MG63 (cell line): ENCODE data around the gene LCK. TPM values are rescaled to one million over a fixed set of nuclear protein-coding genes. Genes with fewer than 3 reads are reported as not detected.
"Not testable (repeated sequence)": the region's sequence is repeated elsewhere in the genome, so short reads cannot be mapped to it uniquely, and the experiment has no call there.

Experiments used
- DNase-seq: peaks from one replicate; pipeline ENCODE4 v3.0.0-alpha.2; 2020
- H3K27me3 ChIP-seq: fragments of 250-450 bp; sonication (Bioruptor Pico); 2 replicates; pipeline ENCODE4 v1.5.1; 2020; ENCODE audit warnings: mild to moderate bottlenecking, moderate library complexity
- H3K36me3 ChIP-seq: fragments of 250-450 bp; sonication (Bioruptor Pico); 2 replicates; pipeline ENCODE4 v1.5.1; 2020; ENCODE audit warnings: mild to moderate bottlenecking, moderate library complexity
- H3K4me3 ChIP-seq: fragments of 250-450 bp; sonication (Bioruptor Pico); 2 replicates; pipeline ENCODE4 v1.5.1; 2020; ENCODE audit warnings: mild to moderate bottlenecking, moderate library complexity
- H3K9me3 ChIP-seq: fragments of 250-450 bp; sonication (Bioruptor Pico); 2 replicates; pipeline ENCODE4 v1.5.1; 2020; ENCODE audit warnings: mild to moderate bottlenecking, moderate library complexity
- total RNA-seq: library from RNA; depleted of rRNA; stranded (reverse); fragments of >200 nt; shearing (Covaris generic); gene quantifications from 2 replicates; pipeline ENCODE4 v1.2.3, GENCODE V29; 2014; ENCODE audit warnings: low replicate concordance

LCK gene
- total RNA-seq, 1 experiment from 2014 or later = not detected

DNA sequence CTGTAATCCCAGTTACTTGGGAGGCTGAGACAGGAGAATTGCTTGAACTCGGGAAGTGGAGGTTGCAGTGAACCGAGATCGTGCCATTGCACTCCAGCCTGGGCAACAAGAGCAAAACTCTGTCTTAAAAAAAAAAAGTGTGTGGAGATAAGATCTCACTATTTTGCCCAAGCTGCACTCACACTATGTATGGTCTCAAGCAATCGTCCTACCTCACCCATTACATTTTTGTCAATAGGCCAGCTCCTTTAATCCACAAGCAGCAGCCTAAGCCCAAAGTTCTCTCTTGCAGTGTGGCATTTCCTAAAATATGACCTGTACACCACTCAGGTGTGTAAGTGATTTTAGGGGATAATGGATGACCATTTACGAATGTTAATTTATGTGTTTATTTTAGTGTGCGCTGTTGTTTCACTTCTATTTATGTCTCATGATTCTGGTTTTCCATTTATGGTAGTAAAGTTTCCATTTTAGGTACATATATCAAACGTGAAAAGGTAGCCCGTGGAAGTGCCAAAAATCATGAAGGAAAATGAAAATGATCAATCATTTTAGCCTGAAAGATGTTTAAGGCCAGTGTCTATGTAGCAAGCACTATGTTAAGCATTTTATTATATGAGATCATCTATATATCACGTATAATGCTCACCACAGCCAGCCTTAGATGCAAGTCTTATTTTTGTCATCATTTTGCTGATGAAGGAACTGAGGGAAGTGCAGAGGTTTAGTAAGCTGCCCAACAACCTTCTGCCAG, 5.6 kb downstream of the LCK start:
- Histone ChIP-seq H3K9me3 (no peaks in the 10 kb centered on the region), H3K36me3 (no peaks in the 10 kb centered on the region), H3K27me3 (no peaks in the 10 kb centered on the region), H3K4me3 (no peak overlapping the region)
- DNase-seq = no peak

DNA sequence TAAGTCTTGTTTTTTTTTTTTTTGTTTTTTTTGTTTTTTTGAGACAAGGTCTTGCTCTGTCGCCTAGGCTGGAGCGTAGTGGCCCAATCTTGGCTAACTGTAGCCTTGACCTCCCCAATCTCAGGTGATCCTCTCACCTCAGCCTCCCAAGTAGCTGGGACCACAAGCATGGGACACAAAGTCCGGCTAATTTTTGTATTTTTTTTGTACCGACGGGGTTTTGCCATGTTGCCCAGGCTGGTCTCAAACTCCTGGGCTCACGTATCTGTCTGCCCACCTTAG, 6.1 kb downstream of the LCK start:
- DNase-seq = no peak
- H3K9me3 ChIP-seq = no peaks in the 10 kb centered on the region
- H3K36me3 ChIP-seq = no peaks in the 10 kb centered on the region
- H3K27me3 ChIP-seq = no peaks in the 10 kb centered on the region
- H3K4me3 ChIP-seq = no peak overlapping the region

DNA sequence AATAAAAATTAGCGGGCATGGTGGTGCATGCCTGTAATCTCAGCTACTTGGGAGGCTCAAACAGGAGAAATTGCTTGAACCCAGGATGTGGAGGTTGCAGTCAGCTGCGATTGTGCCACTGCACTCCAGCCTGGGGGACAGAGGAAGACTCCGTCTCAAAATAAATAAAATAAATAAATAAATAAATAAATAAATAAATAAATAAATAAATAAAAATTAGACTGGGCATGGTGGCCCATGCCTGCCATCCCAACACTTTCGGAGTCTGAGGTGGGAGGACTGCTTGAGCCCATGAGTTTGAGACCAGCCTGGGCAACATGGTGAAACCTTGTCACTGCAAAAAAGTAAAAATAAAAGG, 12.2 kb downstream of the LCK start:
- not testable (repeated sequence) for DNase-seq, H3K9me3 ChIP-seq, H3K4me3 ChIP-seq, H3K27me3 ChIP-seq, H3K36me3 ChIP-seq

GRCh38 chr1:32263744-32264143, 12.7 kb downstream of the LCK start:
- no peak for DNase-seq

DNA sequence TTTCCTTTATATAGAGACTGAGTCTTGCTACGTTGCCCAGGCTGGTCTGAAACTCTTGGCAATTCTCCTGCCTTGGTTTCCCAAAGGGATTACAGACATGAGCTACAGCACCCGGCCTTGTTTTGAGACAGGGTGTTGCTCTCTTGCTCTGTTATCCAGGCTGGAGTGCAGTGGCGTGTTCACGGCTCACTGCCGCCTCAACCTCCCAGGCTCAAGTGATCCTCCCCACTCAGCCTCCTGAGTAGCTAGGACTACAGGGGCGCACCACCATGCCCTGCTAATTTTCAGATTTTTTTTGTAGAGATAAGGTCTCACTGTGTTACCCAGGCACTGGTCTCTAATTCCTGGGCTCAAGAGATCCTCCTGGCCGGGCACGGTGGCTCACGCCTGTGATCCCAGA, 14.8 kb downstream of the LCK start:
- Histone ChIP-seq H3K36me3 (no peaks in the 10 kb centered on the region), H3K27me3 (no peaks in the 10 kb centered on the region), H3K4me3 (no peak overlapping the region), H3K9me3 (no peaks in the 10 kb centered on the region)
- DNase-seq = no peak

More at GRCh38 chr1:32263744-32264143, 12.7 kb downstream of the LCK start:
- no peaks in the 10 kb centered on the region for H3K27me3 ChIP-seq
- H3K36me3 ChIP-seq = no peaks in the 10 kb centered on the region
- no peak overlapping the region for H3K4me3 ChIP-seq
- no peaks in the 10 kb centered on the region for H3K9me3 ChIP-seq

- DNase-seq = no peak
- no peaks in the 10 kb centered on the region for H3K27me3 ChIP-seq
These were observed 16.0 kb downstream of the LCK start for GRCh38 chr1:32266921-32267591.

DNA sequence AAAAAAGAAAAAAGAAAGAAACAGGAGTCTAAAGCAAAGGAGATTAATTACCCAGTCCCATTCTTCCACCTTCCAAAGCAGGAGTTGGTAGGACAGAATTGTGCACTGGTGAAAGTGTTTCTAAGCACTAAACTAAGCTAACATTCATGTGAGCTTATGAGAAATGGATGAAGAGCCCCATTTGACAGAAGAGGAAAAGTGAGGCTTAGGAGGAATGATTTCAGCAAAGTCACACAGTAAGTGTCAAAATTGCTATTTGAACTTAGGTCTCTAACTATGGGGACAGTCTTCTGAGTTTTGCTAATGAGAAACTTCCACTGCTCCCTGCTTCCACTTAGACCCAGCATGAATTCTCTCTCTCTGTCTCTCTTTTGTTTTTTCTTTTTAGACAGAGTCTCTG, 18.7 kb downstream of the LCK start:
- DNase-seq = no peak
- Histone ChIP-seq H3K27me3 (no peaks in the 10 kb centered on the region), H3K4me3 (no peak overlapping the region), H3K36me3 (no peaks in the 10 kb centered on the region), H3K9me3 (no peaks in the 10 kb centered on the region)

More at GRCh38 chr1:32266921-32267591, 16.0 kb downstream of the LCK start:
- H3K9me3 ChIP-seq = no peaks in the 10 kb centered on the region
- no peaks in the 10 kb centered on the region for H3K36me3 ChIP-seq
- H3K4me3 ChIP-seq = no peak overlapping the region

GRCh38 chr1:32272557-32273390, 21.7 kb downstream of the LCK start:
- no peak overlapping the region for H3K4me3 ChIP-seq

DNA sequence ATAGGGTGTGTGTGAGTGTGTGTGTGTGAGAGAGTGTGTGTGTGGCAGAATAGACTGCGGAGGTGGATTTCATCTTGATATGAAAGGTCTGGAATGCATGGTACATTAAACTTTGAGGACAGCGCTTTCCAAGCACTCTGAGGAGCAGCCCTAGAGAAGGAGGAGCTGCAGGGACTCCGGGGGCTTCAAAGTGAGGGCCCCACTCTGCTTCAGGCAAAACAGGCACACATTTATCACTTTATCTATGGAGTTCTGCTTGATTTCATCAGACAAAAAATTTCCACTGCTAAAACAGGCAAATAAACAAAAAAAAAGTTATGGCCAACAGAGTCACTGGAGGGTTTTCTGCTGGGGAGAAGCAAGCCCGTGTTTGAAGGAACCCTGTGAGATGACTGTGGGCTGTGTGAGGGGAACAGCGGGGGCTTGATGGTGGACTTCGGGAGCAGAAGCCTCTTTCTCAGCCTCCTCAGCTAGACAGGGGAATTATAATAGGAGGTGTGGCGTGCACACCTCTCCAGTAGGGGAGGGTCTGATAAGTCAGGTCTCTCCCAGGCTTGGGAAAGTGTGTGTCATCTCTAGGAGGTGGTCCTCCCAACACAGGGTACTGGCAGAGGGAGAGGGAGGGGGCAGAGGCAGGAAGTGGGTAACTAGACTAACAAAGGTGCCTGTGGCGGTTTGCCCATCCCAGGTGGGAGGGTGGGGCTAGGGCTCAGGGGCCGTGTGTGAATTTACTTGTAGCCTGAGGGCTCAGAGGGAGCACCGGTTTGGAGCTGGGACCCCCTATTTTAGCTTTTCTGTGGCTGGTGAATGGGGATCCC, 22.5 kb downstream of the LCK start:
- no peak for DNase-seq
- Histone ChIP-seq H3K36me3 (no peaks in the 10 kb centered on the region), H3K4me3 (no peak overlapping the region), H3K9me3 (no peaks in the 10 kb centered on the region), H3K27me3 (no peaks in the 10 kb centered on the region)

More at GRCh38 chr1:32272557-32273390, 21.7 kb downstream of the LCK start:
- no peaks in the 10 kb centered on the region for H3K27me3 ChIP-seq
- no peak for DNase-seq
- H3K36me3 ChIP-seq = no peaks in the 10 kb centered on the region
- no peaks in the 10 kb centered on the region for H3K9me3 ChIP-seq

DNA sequence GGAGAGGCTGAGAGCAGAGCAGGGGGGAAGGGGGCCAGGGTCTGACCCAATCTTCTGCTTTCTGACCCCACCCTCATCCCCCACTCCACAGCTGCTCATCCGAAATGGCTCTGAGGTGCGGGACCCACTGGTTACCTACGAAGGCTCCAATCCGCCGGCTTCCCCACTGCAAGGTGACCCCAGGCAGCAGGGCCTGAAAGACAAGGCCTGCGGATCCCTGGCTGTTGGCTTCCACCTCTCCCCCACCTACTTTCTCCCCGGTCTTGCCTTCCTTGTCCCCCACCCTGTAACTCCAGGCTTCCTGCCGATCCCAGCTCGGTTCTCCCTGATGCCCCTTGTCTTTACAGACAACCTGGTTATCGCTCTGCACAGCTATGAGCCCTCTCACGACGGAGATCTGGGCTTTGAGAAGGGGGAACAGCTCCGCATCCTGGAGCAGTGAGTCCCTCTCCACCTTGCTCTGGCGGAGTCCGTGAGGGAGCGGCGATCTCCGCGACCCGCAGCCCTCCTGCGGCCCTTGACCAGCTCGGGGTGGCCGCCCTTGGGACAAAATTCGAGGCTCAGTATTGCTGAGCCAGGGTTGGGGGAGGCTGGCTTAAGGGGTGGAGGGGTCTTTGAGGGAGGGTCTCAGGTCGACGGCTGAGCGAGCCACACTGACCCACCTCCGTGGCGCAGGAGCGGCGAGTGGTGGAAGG, 23.7 kb downstream of the LCK start:
- Histone ChIP-seq H3K4me3 (no peak overlapping the region), H3K36me3 (no peaks in the 10 kb centered on the region), H3K27me3 (no peaks in the 10 kb centered on the region), H3K9me3 (no peaks in the 10 kb centered on the region)
- no peak for DNase-seq

- no peak for DNase-seq
These were observed 24.4 kb downstream of the LCK start for GRCh38 chr1:32275424-32275823.

DNA sequence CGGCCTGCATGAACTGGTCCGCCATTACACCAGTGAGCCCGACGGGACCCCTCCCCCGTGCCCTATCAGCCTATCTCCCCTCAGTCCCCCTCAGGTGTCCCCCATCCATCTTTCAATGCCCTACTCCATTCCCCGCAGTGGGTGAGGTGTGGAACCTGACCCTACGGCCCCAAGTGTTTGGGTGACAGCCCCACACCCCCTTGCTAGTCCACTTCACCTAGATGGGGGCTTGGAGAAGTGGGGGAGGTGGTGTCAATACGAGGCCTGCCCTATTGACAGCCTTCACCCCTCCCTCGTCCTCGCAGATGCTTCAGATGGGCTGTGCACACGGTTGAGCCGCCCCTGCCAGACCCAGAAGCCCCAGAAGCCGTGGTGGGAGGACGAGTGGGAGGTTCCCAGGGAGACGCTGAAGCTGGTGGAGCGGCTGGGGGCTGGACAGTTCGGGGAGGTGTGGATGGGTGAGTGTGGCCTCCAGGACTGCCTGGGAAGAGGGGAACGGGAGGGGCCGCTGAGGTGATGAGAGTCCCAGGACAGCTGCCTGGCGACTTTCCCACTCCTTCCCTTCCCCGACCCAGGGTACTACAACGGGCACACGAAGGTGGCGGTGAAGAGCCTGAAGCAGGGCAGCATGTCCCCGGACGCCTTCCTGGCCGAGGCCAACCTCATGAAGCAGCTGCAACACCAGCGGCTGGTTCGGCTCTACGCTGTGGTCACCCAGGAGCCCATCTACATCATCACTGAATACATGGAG, 25.1 kb downstream of the LCK start:
- Histone ChIP-seq H3K9me3 (no peaks in the 10 kb centered on the region), H3K36me3 (no peaks in the 10 kb centered on the region), H3K27me3 (no peaks in the 10 kb centered on the region), H3K4me3 (no peak overlapping the region)
- DNase-seq = no peak

More at GRCh38 chr1:32275424-32275823, 24.4 kb downstream of the LCK start:
- Histone ChIP-seq H3K9me3 (no peaks in the 10 kb centered on the region), H3K27me3 (no peaks in the 10 kb centered on the region), H3K36me3 (no peaks in the 10 kb centered on the region), H3K4me3 (no peak overlapping the region)

GRCh38 chr1:32284777-32285176, 33.7 kb downstream of the LCK start:
- not testable (repeated sequence) for H3K27me3 ChIP-seq, DNase-seq, H3K36me3 ChIP-seq, H3K4me3 ChIP-seq, H3K9me3 ChIP-seq

DNA sequence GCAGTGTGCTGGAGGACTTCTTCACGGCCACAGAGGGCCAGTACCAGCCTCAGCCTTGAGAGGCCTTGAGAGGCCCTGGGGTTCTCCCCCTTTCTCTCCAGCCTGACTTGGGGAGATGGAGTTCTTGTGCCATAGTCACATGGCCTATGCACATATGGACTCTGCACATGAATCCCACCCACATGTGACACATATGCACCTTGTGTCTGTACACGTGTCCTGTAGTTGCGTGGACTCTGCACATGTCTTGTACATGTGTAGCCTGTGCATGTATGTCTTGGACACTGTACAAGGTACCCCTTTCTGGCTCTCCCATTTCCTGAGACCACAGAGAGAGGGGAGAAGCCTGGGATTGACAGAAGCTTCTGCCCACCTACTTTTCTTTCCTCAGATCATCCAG, 34.6 kb downstream of the LCK start:
- no peaks in the 10 kb centered on the region for H3K27me3 ChIP-seq
- no peak for DNase-seq
- no peaks in the 10 kb centered on the region for H3K9me3 ChIP-seq
- no peak overlapping the region for H3K4me3 ChIP-seq
- no peaks in the 10 kb centered on the region for H3K36me3 ChIP-seq

DNA sequence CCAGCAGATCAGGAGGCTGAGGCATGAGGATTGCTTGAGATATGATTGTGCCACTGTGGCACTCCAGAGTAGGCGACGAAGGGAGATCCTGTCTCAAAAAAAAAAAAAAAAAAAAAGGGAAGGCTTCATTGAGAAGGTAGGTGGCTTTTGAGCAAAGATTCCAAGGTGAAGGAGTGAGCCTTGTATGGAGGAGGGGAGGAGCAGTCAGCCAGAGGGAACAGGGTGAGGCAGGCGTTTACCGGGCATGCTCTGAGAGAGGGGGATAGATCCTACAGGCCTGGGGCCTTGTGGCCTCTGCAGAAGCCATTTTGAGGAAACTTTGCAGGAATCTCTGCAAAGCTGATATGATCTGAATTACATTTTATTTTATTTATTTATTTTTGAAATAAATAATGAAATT, 35.7 kb downstream of the LCK start:
- DNase-seq = no peak
- no peaks in the 10 kb centered on the region for H3K36me3 ChIP-seq
- H3K27me3 ChIP-seq = no peaks in the 10 kb centered on the region
- H3K4me3 ChIP-seq = no peak overlapping the region
- H3K9me3 ChIP-seq = no peaks in the 10 kb centered on the region

GRCh38 chr1:32289256-32289655, 38.2 kb downstream of the LCK start:
- H3K36me3 ChIP-seq = peaks cover 3% of the 10 kb centered on the region; the same call in 1 of the 2 replicates
- H3K9me3 ChIP-seq = no peaks in the 10 kb centered on the region
- no peak overlapping the region for H3K4me3 ChIP-seq
- H3K27me3 ChIP-seq = no peaks in the 10 kb centered on the region
- no peak for DNase-seq
